HepG2 (cell line): ENCODE results near the gene NXPE3. TPM values are rescaled to one million over a fixed set of nuclear protein-coding genes. Genes with fewer than 3 reads are reported as not detected.

ENCODE experiments used
- ATAC-seq: fragments of 200-7000 bp; cut with Tn5 transposase; 3 replicates; pipeline ENCODE4 v1.9.1; 2020; ENCODE audit warnings: mild to moderate bottlenecking, moderate library complexity
- BruUV-seq: library from RNA; stranded (reverse); fragments of 400-500 nt; replicated peaks from 2 replicates; lab custom pipeline; 2021; lab: Mats Ljungman, UMichigan
- CTCF ChIA-PET: fragments of 300-600 bp; formaldehyde crosslinking; extraction: SDS; loops from one replicate; lab custom pipeline; 2021; ENCODE audit warnings: low total read pairs, inconsistent platforms, low intra/inter-chr PET ratio; lab: Yijun Ruan, JAX
- POLR2A ChIA-PET: fragments of 350-600 bp; sonication (Branson Sonifier 250); formaldehyde crosslinking; loops from one replicate; lab custom pipeline; 2020; ENCODE audit warnings: antibody characterized with exemption, inconsistent platforms; lab: Yijun Ruan, JAX
- DNase-seq: peaks from one replicate; pipeline ENCODE4 v3.0.0-alpha.2; 2015; ENCODE audit warnings: low spot score
- FAIRE-seq: peaks from 3 replicates; lab custom pipeline; 2011; peaks lifted over from hg19 to GRCh38; lab: Jason Lieb, UNC
- H2AFZ ChIP-seq: one replicate; pipeline ENCODE4 v1.6.1; 2011; ENCODE audit warnings: low read length, inconsistent platforms
- H3K27ac ChIP-seq: fragments of 300-600 bp; 3 replicates; pipeline ENCODE4 v1.8.0; 2011; ENCODE audit warnings: mixed run types, mild to moderate bottlenecking, mixed read lengths, low read length, inconsistent platforms; ENCODE audit not compliant: insufficient read depth; ENCODE audit errors: extremely low read length
- H3K27me3 ChIP-seq, 2 experiments: fragments of 200-600 bp in 1 of 2; 2 replicates in 1 of 2; 3 replicates in 1 of 2; pipeline versions ENCODE4 v1.6.0 to v1.8.0; 2011; ENCODE audit warnings: low read length in 2 of 2, mild to moderate bottlenecking in 2 of 2, moderate library complexity in 2 of 2, inconsistent platforms in 1 of 2; ENCODE audit not compliant: insufficient read depth in 2 of 2, control insufficient read depth in 1 of 2
- H3K36me3 ChIP-seq, 2 experiments: fragments of 200-600 bp in 1 of 2; replicated peaks in 1 of 2; 2 replicates in 1 of 2; 3 replicates in 1 of 2; pipeline versions ENCODE4 v1.5.1 to v1.8.0; 2011; ENCODE audit warnings: low read length in 2 of 2, inconsistent platforms in 1 of 2; ENCODE audit not compliant: insufficient read depth in 2 of 2, control insufficient read depth in 1 of 2
- H3K4me1 ChIP-seq: 2 replicates; pipeline ENCODE4 v1.5.1; 2012; ENCODE audit warnings: low read length, inconsistent platforms; ENCODE audit not compliant: insufficient read depth
- H3K4me2 ChIP-seq: 2 replicates; pipeline ENCODE4 v1.6.0; 2011; ENCODE audit warnings: low read depth, low read length, inconsistent platforms
- H3K4me3 ChIP-seq, 3 experiments: fragments of 200-600 bp in 1 of 3; sonication (generic), shearing (Covaris generic) in 1 of 3; replicated peaks in 1 of 3; 2 replicates each; pipeline ENCODE4 v1.5.1; 2011 to 2016; ENCODE audit warnings: low read length in 3 of 3, inconsistent platforms in 2 of 3, low read depth in 2 of 3, mild to moderate bottlenecking in 2 of 3, control low read depth in 1 of 3, mixed read lengths in 1 of 3; ENCODE audit not compliant: insufficient read depth in 1 of 3
- H3K79me2 ChIP-seq: one replicate; pipeline ENCODE4 v1.6.1; 2011; ENCODE audit warnings: low read length, inconsistent platforms; ENCODE audit not compliant: insufficient read depth
- H3K9ac ChIP-seq: 2 replicates; pipeline ENCODE4 v1.6.0; 2011; ENCODE audit warnings: mild to moderate bottlenecking, low read depth, low read length, inconsistent platforms; ENCODE audit not compliant: insufficient read depth
- H3K9me3 ChIP-seq: 2 replicates; pipeline ENCODE4 v1.5.1; 2012; ENCODE audit warnings: mild to moderate bottlenecking, low read length
- H4K20me1 ChIP-seq: 2 replicates; pipeline ENCODE4 v1.6.0; 2011; ENCODE audit warnings: inconsistent platforms, mild to moderate bottlenecking, low read length, moderate library complexity; ENCODE audit not compliant: insufficient read depth
- RBFOX2 ChIP-seq: fragments of 200-400 bp; formaldehyde crosslinking; IDR thresholded peaks from 2 replicates; pipeline ENCODE4 v1.6.1; 2017; ENCODE audit warnings: low read depth, mild to moderate bottlenecking, low read length
- WIZ ChIP-seq: sonication (generic); formaldehyde crosslinking; IDR thresholded peaks from 2 replicates; pipeline ENCODE4 v1.5.1; 2020; ENCODE audit warnings: mild to moderate bottlenecking, missing genetic modification reagents
- ZBED4 ChIP-seq: sonication (generic); formaldehyde crosslinking; IDR thresholded peaks from 2 replicates; pipeline ENCODE4 v1.4.0; 2020; ENCODE audit warnings: missing genetic modification reagents, borderline replicate concordance
- ZNF143 ChIP-seq: sonication (generic); formaldehyde crosslinking; IDR thresholded peaks from 2 replicates; pipeline ENCODE4 v1.4.0; 2020; ENCODE audit warnings: missing genetic modification reagents
- WGBS: methylation state at CpG from one replicate; pipeline ENCODE4 v1.1.6; 2017; ENCODE audit warnings: low lambda C conversion rate; 5-methylcytosine and 5-hydroxymethylcytosine counted together
- in situ Hi-C: cut with HindIII; loops from 2 replicates; pipeline ENCODE4 v1.10.0; 2017; ENCODE audit warnings: low pct_unique_long_range_greater_than_20kb; ENCODE audit not compliant: extremely low pct_ligation_motif_present
- intact Hi-C: fragments of 100-400 bp; cut with micrococcal nuclease; formaldehyde crosslinking; loops from one replicate; pipeline ENCODE4 v1.10.0; 2022; ENCODE audit not compliant: unreplicated experiment
- polyA plus RNA-seq, 8 experiments: library from polyadenylated mRNA; depleted of rRNA in 3 of 8; stranded (reverse) in 7 of 8; unstranded in 1 of 8; fragments of >200 nt; fragmentation: Illumina TruSeq in 4 of 8; extraction: Trizol in 4 of 8; gene quantifications; 2 replicates each; pipeline versions ENCODE4 v1.2.1 to v1.2.3, GENCODE V29; 2011 to 2016; ENCODE audit warnings: low read depth in 4 of 8, missing spikeins in 1 of 8, mixed read lengths in 1 of 8; ENCODE audit not compliant: insufficient read depth in 1 of 8
- total RNA-seq, 5 experiments: library from RNA; depleted of rRNA; stranded (reverse); fragments of >200 nt; fragmentation: Illumina TruSeq; extraction: Trizol; gene quantifications; 2 replicates each; pipeline ENCODE4 v1.2.3, GENCODE V29; 2016; ENCODE audit warnings: low read depth in 1 of 5

NXPE3 gene
- total and polyA plus RNA-seq, 2 of the 13 experiments (the other 11 are each of a cell fraction or from before 2014, with no cell fraction given): 3.5 to 4.7 TPM

GRCh38 chr3:101859882-101860448 lies 81.0 kb downstream of the NXPE3 start:
- H3K4me3 ChIP-seq: no peak overlapping the region
- H3K79me2 ChIP-seq: no peaks in the 10 kb centered on the region
- whole genome bisulfite sequencing: 96% methylated on average over 5 of the region's 5 CpGs
- ChIA-PET POLR2A (interaction anchor here (3.0 kb wide), 1 partner anchor 11 kb away, joined by 15 read pairs; the partner anchor contains the start of gene NFKBIZ), CTCF (no interaction called here)
- H3K4me2 ChIP-seq: no peak overlapping the region
- TF ChIP-seq ZNF143 (CRISPR knock-in tag): no peak
- TF ChIP-seq ZBED4 (CRISPR knock-in tag): no peak
- peak; percentile 59 for TF ChIP-seq RBFOX2
- TF ChIP-seq WIZ: no peak
- FAIRE-seq (no peak), DNase-seq (no peak), ATAC-seq (no peak)
- peaks cover 18 to 50% of the 10 kb centered on the region in 2 experiments for H3K36me3 ChIP-seq
- H3K27ac ChIP-seq: no peak overlapping the region
- H4K20me1 ChIP-seq: peaks cover 20% of the 10 kb centered on the region
- H3K9ac ChIP-seq: no peak overlapping the region
- BruUV-seq: no TSS peak
- no peaks in the 10 kb centered on the region for H3K27me3 ChIP-seq
- H3K4me1 ChIP-seq: peaks cover 21% of the 10 kb centered on the region
- H3K9me3 ChIP-seq: no peaks in the 10 kb centered on the region
- in situ Hi-C loops (no loop called here), intact Hi-C loops (no loop called here)
- no peak overlapping the region for H2AFZ ChIP-seq
